ENCODE measurements around the gene GATD1. TPM values are rescaled to one million over a fixed set of nuclear protein-coding genes. Genes with fewer than 3 reads are reported as not detected.

GATD1 gene
- total RNA-seq, 4 donors from 2014 or later: 20.2 to 38.7 (median 21.6) TPM

DNA sequence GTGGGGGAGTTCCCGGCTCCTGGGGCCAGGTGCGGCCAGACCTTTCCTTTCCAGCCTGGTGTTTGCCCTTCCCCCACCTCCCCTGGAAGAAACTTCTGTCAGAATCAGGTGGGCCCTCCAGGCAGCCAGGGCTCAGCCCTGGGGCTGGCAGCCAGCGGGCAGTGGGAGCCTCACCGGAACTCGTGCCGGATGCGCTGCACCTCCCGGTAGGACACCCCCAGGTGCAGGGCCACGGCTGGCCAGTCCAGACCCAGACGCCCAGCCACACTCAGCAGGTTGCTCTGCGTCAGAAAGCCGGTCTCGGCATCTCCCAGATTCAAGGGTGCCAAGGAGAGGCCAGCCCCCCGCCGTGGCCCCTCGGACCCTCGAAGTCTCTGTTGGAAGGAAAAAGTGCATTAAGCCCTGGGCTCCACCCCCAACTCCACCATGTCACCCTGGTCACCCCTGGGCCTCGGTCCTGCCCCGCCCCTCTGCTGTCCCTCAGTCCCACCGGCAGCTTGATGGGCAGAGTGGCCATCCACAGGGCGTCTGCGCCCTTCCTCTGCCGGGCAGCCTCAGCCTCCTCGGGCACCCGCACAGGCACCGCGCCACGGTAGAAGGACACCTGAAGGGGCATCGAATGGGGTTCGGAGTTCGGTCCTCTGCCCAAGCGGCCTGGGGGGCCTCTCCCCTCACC is 22.5 kb upstream of the GATD1 start:
- H3K4me3 ChIP-seq: no peak overlapping the region
- intact Hi-C loops (cut with DNase I): no loop called here
- 40 to 95% methylated on average over 1 to 12 of the region's 32 CpGs for WGBS, 2 donors
- no peak overlapping the region for H3K27ac ChIP-seq
- no peak for TF ChIP-seq POLR2A (IDR thresholded peaks at IDR 0.05)
- TF ChIP-seq, protein P1, sequence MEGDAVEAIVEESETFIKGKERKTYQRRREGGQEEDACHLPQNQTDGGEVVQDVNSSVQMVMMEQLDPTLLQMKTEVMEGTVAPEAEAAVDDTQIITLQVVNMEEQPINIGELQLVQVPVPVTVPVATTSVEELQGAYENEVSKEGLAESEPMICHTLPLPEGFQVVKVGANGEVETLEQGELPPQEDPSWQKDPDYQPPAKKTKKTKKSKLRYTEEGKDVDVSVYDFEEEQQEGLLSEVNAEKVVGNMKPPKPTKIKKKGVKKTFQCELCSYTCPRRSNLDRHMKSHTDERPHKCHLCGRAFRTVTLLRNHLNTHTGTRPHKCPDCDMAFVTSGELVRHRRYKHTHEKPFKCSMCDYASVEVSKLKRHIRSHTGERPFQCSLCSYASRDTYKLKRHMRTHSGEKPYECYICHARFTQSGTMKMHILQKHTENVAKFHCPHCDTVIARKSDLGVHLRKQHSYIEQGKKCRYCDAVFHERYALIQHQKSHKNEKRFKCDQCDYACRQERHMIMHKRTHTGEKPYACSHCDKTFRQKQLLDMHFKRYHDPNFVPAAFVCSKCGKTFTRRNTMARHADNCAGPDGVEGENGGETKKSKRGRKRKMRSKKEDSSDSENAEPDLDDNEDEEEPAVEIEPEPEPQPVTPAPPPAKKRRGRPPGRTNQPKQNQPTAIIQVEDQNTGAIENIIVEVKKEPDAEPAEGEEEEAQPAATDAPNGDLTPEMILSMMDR (IDR thresholded peaks at IDR 0.05): no peak
- peaks cover 37 to 60% (median 46%) of the 10 kb centered on the region in 3 donors for H3K4me1 ChIP-seq
- no peaks in the 10 kb centered on the region for H3K9me3 ChIP-seq
- H3K27me3 ChIP-seq: no peaks in the 10 kb centered on the region
- peaks cover 0 to 48% (median 11%) of the 10 kb centered on the region in 3 donors for H3K36me3 ChIP-seq
- DNase-seq: no peak

DNA sequence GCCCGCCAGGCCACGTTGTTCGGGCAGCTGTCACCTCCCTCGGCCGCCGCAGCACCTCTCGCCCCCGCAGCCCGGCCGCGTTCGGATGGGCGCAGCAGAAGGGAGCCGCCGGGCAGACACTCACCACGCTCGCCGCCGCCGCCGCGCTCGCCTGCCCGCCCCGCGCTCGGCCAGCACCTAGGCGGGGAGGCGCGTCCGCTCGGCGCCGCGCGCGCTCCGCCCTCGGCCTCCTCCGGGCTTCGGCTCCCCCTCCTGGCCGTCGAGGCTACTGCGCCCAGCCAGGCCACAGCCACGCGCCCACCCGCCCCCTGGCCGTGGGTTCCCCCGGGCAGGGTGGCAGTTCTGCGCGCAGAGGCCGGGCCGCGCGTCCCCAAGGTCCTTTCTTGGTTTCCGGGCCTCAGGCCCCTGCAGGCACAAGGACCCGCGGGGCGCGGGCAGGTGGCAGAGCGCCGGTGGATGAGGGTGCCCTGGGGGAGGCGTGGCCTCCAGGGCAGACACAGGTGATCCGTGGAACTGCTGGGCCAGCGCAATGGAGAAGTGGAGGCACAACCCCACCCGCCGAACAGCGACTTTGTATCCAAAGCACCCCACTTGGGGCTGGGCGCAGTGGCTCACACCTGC is 20.9 kb upstream of the GATD1 start, which contains the start of gene SLC25A22:
SLC25A22 (minus strand) TSS at position 189 of the 621 bp plus-strand sequence. CDS start 3,275 bp downstream, outside the sequence.
- peak within 1 kb of the TSS; percentile 81 to 94 (median 90) for H3K27ac ChIP-seq
- intact Hi-C loops (cut with DNase I): no loop called here
- H3K4me1 ChIP-seq: peaks cover 29 to 54% (median 39%) of the 10 kb centered on the region in 3 donors
- no peak for DNase-seq
- H3K9me3 ChIP-seq: no peaks in the 10 kb centered on the region
- H3K4me3 ChIP-seq: peak within 1 kb of the TSS; percentile 65 to 87 (median 82)
- H3K27me3 ChIP-seq: no peaks in the 10 kb centered on the region
- 28% methylated on average over 3 of the region's 69 CpGs; no CpG with 5 or more reads in 1 of the 2 donors for WGBS, 2 donors
- peaks cover under 1 to 55% (median 11%) of the 10 kb centered on the region in 3 donors for H3K36me3 ChIP-seq
- TF ChIP-seq POLR2A (IDR thresholded peaks at IDR 0.05): no peak
- TF ChIP-seq, protein P1 (IDR thresholded peaks at IDR 0.05): peak; percentile 72 to 97 (median 92)

DNA sequence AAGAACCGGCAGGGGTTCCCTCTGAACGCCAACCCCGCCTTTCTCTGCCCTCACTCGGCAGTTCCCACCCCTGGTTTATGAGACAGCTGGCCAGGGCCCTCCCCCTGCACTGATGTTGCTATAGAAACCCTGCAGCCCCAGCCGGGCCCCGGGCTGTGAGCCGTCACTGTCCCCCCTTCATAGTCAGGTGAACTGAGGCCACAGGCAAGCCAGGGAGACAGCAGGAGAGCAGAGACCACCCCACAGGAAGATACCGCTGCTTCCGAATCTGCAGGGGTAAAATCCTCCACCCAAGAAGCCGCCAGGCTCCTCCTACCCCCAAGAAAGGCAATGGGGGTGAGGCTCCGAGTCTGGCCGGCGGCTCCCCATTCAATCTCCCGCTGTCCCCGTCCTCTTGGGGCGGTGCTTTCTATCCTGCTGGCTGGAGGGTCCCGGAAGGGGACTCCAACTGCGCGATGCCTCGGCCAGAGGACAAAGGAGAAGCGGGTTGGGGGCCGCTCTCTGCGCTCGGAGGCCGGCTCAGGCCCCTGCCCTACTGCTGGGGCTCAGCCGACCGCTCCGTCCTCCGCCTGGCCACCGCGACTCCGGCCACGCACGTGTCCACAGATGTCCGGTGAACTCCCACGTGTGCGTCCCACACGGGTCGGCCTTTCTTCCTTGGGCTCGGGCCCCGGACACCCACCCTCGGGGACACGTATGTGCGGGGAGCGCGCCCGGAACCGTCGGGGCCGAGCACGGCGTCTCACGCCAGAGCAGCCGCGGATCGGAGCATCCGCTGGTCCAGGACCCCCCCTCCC is 20.2 kb upstream of the GATD1 start:
- H3K9me3 ChIP-seq: no peaks in the 10 kb centered on the region
- H3K27ac ChIP-seq: peak overlapping the region; percentile 81 to 94 (median 90)
- intact Hi-C loops (cut with DNase I): no loop called here
- peaks cover 4 to 55% (median 8%) of the 10 kb centered on the region in 3 donors for H3K36me3 ChIP-seq
- DNase-seq: no peak
- H3K4me3 ChIP-seq: peak overlapping the region; percentile 65 to 87 (median 82)
- 2% methylated on average over 13 of the region's 57 CpGs; no CpG with 5 or more reads in 1 of the 2 donors for WGBS, 2 donors
- peaks cover 29 to 47% (median 39%) of the 10 kb centered on the region in 3 donors for H3K4me1 ChIP-seq
- no peaks in the 10 kb centered on the region for H3K27me3 ChIP-seq
- TF ChIP-seq, protein P1 (IDR thresholded peaks at IDR 0.05): no peak
- TF ChIP-seq POLR2A (IDR thresholded peaks at IDR 0.05): no peak

DNA sequence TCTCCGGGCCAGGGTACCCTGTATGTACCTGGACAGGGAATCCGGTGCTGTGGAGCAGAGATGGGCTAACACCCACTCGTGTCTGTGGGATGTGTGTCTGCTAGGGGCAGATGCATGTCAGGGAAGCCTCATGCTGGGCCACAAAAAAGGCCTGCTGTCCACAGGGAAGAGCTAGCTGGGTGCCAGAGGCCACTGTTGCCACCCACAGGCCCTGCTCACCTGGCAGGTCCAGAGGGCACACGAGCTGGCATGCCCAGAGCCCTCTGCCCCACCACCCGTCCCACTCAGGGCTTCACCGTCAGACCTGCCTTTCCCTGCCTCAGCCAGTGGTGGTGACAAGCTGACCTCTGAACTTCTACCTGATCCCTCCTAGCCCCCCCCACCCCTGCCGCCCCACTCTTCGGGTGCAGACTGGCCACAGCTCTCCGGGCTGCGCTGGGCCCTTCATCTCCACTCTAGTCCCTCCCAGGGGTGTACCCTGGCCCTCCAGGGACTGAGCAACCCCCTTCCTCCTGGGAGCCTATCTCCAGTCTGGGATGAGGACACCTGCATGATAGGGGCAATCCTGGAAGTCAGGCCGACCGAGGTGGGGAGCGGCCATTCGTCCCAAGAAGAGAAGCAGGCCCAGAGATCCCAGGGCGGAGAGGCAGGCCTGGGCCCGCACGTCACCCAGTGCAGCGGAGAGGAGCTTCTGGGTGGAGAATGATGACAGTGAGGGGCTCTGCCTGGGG is 19.4 kb upstream of the GATD1 start:
- H3K4me3 ChIP-seq: peak overlapping the region; percentile 65 to 87 (median 82)
- DNase-seq: no peak
- intact Hi-C loops (cut with DNase I): no loop called here
- 60% methylated on average over 2 of the region's 18 CpGs; no CpG with 5 or more reads in 1 of the 2 donors for WGBS, 2 donors
- H3K36me3 ChIP-seq: peaks cover 4 to 55% (median 8%) of the 10 kb centered on the region in 3 donors
- H3K4me1 ChIP-seq: peaks cover 29 to 46% (median 39%) of the 10 kb centered on the region in 3 donors
- H3K27me3 ChIP-seq: peaks cover 0 to 1% (median 0%) of the 10 kb centered on the region in 4 donors
- no peaks in the 10 kb centered on the region for H3K9me3 ChIP-seq
- TF ChIP-seq, protein P1 (IDR thresholded peaks at IDR 0.05): no peak
- no peak for TF ChIP-seq POLR2A (IDR thresholded peaks at IDR 0.05)
- H3K27ac ChIP-seq: peak overlapping the region; percentile 81 to 94 (median 90)

All from esophagus squamous epithelium (tissue), 5 donors.